GM19463 (cell line): ENCODE results near the gene NGLY1.

Source experiments
- ATAC-seq: cut with Tn5 transposase; IDR thresholded peaks from one replicate; pipeline ENCODE4 v1.9.1; 2021; ENCODE audit warnings: mild to moderate bottlenecking, moderate library complexity; ENCODE audit not compliant: unreplicated experiment

Gene NGLY1

DNA sequence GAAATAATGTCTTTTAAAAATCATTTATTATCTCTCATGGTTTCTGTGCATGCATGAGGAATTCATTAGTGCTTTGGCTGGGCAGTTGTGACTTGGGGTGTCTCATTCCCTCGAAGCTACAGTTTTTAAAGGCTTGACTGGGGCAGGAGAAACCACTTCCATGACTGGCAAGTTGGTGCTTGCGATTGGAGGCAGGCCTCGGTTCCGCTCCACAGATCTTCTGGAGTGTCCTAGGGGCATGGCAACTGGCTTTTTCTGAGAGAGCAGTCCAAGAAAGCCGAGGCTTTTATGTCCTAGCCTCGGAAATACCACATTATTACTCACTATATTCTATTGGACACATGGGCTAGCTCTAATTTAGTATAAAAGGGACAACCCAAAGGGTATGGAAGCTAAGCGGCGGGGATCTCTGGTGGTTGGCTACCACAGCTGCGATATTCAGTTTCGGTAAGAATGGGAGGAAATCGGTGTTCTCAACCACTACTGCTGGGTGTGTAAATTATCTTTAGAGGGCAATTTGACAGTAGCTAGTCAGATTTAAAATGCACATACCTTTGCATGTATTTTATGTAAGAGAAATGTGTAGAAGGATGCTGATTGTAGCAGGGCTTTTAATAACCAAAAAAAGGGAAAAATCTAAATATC, 69.8 kb downstream of the NGLY1 start:
- ATAC-seq, result no peak

DNA sequence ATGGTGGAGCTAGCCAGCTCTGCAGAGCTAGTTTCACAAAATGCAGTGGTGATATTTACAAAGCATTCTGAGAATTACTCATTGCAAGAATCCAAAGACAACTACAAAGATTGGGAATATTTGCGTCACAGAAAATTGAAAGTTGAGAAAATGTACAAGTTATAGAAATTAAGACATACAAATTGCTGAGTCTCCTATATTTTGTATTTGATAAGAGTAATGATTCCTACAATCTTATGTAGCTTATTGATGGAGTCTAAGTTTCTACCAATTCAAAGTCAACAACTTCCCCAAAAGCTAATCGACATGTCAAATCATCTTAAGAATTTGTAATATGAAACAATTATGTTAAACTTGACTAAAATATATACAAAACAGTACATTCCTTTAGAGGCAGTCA, 72.2 kb downstream of the NGLY1 start:
- no peak for ATAC-seq

GRCh38 chr3:25708036-25708435, 75.2 kb downstream of the NGLY1 start:
- ATAC-seq, result no peak

DNA sequence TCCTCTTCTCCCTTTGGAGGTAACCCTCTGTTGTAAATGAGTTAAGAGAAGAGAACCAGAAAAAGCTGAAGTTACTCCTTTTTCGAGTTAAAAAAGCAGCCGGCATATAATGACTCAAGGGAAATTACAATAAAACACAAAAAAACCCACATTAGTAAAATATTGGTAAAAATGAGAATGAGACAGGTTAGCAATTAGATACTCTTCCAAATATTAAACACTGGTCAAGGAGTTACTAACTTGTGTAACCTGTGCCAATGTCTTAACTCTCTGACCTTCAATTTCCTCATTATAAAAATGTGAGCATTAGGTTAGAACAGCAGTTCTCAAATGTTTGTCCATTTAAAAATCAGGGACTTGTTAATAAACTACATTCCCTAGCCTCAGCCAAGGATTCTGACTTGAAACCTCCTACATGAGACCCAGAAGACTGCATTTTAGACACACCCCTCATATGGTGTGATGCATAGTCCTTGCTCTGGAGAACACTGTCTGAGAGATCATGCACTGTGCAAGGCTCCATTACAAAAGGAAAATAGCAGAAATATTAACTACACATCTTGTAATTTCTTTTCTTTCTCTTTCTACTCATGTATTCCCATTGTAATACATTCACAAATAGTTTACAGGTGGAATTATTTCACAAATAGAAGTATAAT, 75.8 kb downstream of the NGLY1 start:
- ATAC-seq, result no peak

DNA sequence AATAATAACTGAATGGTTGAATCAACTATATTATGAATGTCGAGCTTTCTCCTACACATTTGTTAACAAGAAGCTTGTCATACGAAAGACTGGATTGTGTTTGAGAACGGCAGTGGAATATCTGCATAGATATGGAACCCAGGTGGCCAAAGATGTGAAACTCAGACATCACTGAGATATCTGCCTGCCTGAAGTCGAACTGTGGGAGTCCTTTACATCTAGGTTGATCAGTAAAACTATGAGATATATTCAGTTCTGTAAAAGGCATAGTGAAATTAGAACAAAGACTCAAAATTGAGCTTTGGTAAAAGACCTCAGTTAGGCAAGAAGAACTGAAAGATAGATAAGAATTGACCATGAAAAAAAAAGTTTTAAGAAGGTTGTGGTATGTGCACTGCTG, 77.0 kb downstream of the NGLY1 start:
- no peak for ATAC-seq

- ATAC-seq, result no peak
Observed at GRCh38 chr3:25697553-25697952, 85.7 kb downstream of the NGLY1 start.

DNA sequence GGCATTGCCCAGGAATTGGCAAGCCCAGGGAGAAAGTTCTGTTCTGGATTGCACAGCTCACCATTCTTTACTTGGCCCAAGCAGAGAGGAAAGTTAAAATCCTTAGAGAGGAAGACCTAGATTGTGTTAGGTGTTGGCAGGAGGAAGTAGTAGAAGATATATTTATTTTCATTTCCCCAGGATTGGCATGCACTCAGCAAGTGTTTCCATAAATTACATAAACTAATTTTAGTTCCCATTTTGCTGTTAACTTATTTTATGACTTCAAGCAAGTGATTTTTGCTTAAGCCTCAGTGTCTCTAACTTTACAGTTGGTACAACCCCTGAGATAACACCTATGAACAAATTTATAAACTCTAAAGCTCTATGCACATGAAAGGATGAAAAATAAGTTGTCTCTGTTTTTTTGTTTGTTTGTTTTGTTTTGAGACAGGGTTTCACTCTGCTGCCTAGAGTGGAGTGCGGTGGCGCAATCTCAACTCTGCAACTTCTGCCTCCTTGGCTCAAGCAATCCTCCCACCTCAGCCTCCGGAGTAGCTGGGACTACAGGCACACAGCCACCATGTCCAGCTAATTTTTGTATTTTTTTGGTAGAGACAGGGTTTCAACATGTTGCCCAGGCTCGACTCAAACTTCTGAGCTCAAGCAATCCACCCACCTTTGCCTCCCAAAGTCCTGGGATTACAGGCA, 87.4 kb downstream of the NGLY1 start:
- ATAC-seq, result no peak

GRCh38 chr3:25693238-25693637, 90.0 kb downstream of the NGLY1 start:
- no peak for ATAC-seq

DNA sequence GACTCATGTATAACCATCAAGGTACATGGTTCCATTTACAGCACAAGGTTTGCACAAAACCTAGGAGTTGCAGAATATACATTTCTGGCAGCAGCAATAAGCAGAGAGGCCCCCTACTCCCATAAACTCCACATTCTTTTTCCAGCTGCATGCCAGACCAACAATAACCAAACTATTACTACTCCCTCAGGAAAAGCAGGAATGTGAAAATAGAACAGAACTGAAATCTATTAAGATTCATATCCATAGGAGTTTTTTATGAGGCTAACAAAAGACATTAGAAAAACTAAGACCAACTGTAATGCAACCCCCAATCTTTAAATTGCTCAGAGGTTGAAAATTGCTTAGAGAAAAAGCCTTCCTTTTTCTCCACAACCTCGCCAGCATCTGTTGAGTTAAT, 90.9 kb downstream of the NGLY1 start:
- ATAC-seq, result no peak

DNA sequence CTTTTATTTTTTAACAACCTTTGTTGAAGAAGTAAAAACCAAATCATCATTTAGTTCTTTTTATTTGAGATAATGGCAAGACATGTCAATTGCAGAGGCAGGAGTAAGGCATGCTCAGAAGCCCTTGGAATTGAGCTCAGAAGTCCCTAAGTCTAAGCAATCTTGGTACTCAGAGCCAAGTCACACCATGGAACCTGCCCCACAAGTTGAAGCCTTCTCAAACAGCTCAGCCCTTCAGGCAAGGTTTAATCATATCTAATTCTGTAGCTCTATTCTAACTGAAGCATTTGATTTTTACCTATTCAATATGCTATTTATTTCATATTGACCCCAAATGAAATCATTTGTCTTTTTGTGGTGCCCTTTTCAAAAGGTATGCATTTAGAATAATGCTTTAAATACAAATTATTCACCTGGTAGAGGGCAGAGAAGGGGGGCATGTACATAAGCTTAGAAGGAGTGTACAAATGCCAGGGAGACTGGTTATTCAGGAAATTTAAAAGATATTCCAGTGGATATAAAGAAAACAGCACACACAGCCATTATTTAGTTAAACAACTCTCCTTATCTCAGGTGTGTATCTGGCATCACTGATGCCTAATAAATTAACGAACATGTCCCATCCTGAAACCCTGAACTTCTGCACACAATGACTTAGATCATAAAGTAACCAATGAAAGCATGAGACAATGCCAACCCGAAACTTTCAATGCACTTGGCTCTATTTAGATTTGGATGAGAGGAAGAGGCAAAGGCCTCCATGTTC, 92.3 kb downstream of the NGLY1 start:
- ATAC-seq, result no peak

DNA sequence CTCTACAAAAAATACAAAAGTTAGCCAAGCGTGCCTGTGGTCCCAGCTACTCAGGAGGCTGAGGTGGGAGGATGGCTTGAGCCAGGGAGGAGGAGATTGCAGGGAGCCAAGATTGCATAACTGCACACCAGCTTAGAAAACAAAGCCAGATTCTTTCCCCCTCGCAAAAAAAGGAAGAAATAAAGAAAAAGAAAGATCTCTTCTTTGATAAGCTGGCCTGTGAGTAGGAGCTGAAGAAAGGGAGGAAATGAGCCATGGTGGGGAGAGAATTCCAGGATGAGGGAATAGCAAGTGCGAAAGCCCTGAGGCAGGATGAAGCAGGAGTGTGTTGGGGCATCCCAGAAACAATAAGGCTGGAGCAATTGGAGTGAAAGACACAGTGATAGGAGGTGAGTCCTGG, 94.0 kb downstream of the NGLY1 start:
- ATAC-seq, result no peak

GRCh38 chr3:25687742-25688141, 95.5 kb downstream of the NGLY1 start:
- ATAC-seq, result no peak

DNA sequence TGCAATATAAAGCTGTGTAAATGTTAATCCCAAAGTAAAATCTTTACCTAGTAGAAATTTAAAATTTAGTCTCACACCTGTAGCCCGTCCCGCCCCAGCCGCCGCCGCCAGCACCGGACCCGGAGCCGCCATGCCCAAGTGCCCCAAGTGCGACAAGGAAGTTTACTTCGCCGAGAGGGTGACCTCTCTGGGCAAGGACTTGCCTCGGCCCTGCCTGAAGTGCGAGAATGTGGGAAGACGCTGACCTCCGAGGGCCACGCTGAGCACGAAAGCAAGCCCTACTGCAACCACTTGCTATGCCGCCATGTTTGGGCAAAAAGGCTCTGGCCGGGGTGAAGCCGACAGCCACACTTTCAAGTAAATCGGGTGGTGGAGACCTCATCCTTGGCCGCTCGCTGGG, 96.5 kb downstream of the NGLY1 start:
- ATAC-seq, result no peak

DNA sequence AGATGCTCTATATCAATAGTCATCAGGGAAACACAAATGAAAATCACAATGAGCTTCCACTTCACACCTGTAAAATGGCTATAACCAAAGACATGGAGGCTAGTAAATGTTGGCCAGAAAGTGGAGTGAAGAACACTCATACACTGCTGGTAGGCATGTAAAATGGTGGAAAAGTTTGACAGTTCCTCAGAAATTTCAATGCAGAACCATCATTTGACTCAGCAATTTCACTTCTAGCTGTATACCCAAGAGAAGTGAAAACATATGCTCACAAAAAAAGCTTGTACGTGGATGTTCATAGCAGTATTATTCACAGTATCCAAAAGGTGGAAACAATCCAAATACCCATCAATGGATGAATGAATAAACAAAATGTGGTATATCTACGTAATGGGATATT, 99.4 kb downstream of the NGLY1 start:
- no peak for ATAC-seq

DNA sequence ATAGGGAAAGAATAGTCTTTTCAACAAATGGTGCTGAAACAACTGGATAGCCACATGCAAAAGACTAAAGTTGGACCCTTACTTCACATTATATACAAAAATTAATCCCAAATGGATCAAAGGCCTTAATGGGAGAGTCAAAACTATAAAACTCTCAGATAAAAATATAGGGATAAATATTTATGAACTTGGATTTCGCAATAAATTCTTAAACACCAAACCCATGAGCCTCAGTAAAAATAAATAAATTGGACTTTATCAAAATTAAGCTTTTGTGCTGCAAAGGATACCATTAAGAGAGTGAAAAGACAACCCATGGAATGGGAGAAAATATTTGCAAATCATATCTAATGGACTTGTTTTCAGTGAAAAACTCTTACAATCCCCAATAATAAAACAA, 99.8 kb downstream of the NGLY1 start:
- ATAC-seq, result no peak

GRCh38 chr3:25679642-25680302, 103.5 kb downstream of the NGLY1 start:
- no peak for ATAC-seq

DNA sequence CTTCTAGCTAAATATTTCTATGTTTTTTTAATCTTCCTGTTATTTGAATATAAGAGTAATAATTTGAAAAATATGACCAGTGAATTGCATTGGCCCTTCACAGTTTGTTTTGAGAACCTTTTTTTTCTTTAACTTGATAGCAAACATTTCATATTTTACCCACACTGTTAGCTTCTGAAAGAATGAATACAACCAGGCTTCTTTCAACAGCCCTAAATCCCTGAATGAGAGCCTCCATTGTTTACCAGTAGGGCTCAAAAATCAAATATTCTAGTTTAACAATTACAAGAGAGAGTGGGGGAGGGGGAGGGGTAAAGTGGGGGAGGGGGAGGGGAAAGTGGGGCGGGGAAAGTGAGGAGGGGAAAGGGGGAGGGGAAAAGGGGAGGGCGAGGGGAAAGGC, 104.1 kb downstream of the NGLY1 start:
- no peak for ATAC-seq

GRCh38 chr3:25678581-25678980, 104.7 kb downstream of the NGLY1 start:
- ATAC-seq, result no peak

DNA sequence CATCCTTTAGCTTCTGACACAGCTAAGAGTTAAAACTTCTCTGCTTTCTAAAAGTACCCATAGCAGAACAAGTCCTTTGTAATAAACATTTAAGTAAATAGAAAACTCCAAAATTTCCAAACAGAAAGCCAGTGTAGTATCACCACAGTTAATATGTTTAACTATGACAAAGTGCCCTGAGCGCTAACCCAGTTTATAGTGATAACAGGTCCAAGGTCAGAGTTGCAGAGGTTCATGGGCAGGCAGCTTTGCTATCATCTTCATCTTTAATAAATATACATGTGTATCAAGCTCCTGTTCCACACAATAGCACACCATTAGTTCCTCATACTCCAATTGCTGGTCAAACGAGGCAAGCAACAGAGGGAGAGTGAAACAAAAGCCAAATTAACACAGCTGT, 106.1 kb downstream of the NGLY1 start:
- no peak for ATAC-seq

GRCh38 chr3:25674670-25675069, 108.6 kb downstream of the NGLY1 start:
- no peak for ATAC-seq

DNA sequence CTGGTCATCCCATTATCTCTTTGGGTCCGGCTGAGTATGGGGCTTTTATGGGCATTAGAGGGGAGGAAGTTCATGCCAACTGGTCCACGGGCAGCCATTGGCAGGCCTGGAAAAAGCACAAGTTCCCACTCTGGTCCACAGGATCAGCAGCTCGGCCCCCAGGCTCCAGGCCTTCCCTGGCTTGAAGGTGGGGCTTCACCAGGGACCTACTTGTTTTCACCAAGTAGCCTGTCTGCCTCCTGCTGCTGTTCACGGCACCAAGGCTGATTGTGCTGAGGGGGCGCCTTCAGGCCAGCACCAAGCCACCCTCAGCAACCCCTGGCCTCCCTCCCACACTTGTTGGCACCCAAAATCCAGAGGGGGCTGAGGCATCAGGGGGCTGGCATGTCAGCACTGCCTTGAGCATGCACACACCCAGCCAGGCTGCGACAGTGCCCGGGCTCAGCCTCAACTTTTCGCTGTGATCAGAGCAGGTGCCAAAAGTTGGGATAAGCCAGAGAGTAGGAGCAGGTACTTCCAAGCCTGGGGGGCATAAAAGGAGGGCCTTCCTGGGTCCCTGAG, 109.4 kb downstream of the NGLY1 start:
- no peak for ATAC-seq
